Kidney epithelial cell (primary cell): ENCODE measurements around the gene WDFY1. TPM values are rescaled to one million over a fixed set of nuclear protein-coding genes. Genes with fewer than 3 reads are reported as not detected.

Experiments
- DNase-seq: peaks from one replicate; pipeline ENCODE4 v3.0.0-alpha.2; 2010; ENCODE audit warnings: low read depth
- H3K27me3 ChIP-seq: 2 replicates; pipeline ENCODE4 v1.6.0; 2011; ENCODE audit warnings: low read length; ENCODE audit not compliant: control insufficient read depth, insufficient read depth
- H3K36me3 ChIP-seq: 2 replicates; pipeline ENCODE4 v1.5.1; 2011; ENCODE audit warnings: low read length; ENCODE audit not compliant: control insufficient read depth, insufficient read depth
- H3K4me3 ChIP-seq: 2 replicates; pipeline ENCODE4 v1.5.1; 2011; ENCODE audit warnings: low read depth, mild to moderate bottlenecking, control low read depth, low read length
- CTCF ChIP-seq: IDR thresholded peaks from 2 replicates; pipeline ENCODE4 v1.5.1; 2011; ENCODE audit warnings: mild to moderate bottlenecking, moderate library complexity, low read length, control low read depth, inconsistent platforms; ENCODE audit not compliant: insufficient read depth, poor library complexity, severe bottlenecking
- total RNA-seq: library from RNA; depleted of rRNA; stranded (reverse); fragments of >200 nt; gene quantifications from 2 replicates; pipeline ENCODE4 v1.2.3, GENCODE V29; 2015

The WDFY1 gene
- total RNA-seq, 1 donor from 2014 or later: 47.3 TPM

GRCh38 chr2:223829128-223829527 lies 116.0 kb downstream of the WDFY1 start:
- DNase-seq: no peak
- Histone ChIP-seq H3K4me3 (no peak overlapping the region), H3K27me3 (no peaks in the 10 kb centered on the region), H3K36me3 (no peaks in the 10 kb centered on the region)
- TF ChIP-seq CTCF: no peak

GRCh38 chr2:223828314-223828713 lies 116.8 kb downstream of the WDFY1 start:
- no peak overlapping the region for H3K4me3 ChIP-seq
- no peaks in the 10 kb centered on the region for H3K36me3 ChIP-seq
- no peaks in the 10 kb centered on the region for H3K27me3 ChIP-seq
- TF ChIP-seq CTCF: no peak
- no peak for DNase-seq

GRCh38 chr2:223826995-223827394 lies 118.1 kb downstream of the WDFY1 start:
- Histone ChIP-seq H3K4me3 (no peak overlapping the region), H3K27me3 (no peaks in the 10 kb centered on the region), H3K36me3 (no peaks in the 10 kb centered on the region)
- no peak for DNase-seq
- no peak for TF ChIP-seq CTCF

Other genes starting within 250 kb of the WDFY1 start
- 21.4 and 22.4 TPM in 2 replicates for gene AP1S3, start 107.8 kb downstream of the WDFY1 start, total RNA-seq
- 53.5 and 62.2 TPM in 2 replicates for gene MRPL44, start 12.1 kb upstream of the WDFY1 start, total RNA-seq
- 70.0 and 84.9 TPM in 2 replicates for gene SERPINE2, start 94.0 kb upstream of the WDFY1 start, total RNA-seq